Measurements from ENCODE around the gene IQUB.

The IQUB gene

GRCh38 chr7:123548406-123548805, 14.0 kb upstream of the IQUB start:
- H3K4me3 ChIP-seq (ENCODE audit: low read depth in 1 of 2, low read length in 2 of 2): no peak overlapping the region
- H3K27me3 ChIP-seq (ENCODE audit: insufficient read depth, low read length, poor library complexity): no peaks in the 10 kb centered on the region
- no peak for ATAC-seq (ENCODE audit: insufficient read depth, low read depth)
- H3K4me1 ChIP-seq (ENCODE audit: insufficient read depth, low read length): no peaks in the 10 kb centered on the region
- H3K9me3 ChIP-seq (ENCODE audit: insufficient read depth, low read length, severe bottlenecking): no peaks in the 10 kb centered on the region
- no peak overlapping the region for H3K27ac ChIP-seq (ENCODE audit: low read length)
- H3K79me2 ChIP-seq (ENCODE audit: insufficient read depth, low read length): peaks cover 31% of the 10 kb centered on the region
- no peak overlapping the region for H3K9ac ChIP-seq (ENCODE audit: low read depth, low read length)
- peaks cover 54% of the 10 kb centered on the region for H3K36me3 ChIP-seq (ENCODE audit: insufficient read depth, low read length)
- no peak overlapping the region for H2AFZ ChIP-seq (ENCODE audit: low read depth, low read length)
- H3K4me2 ChIP-seq (ENCODE audit: insufficient read depth, low read length): no peak overlapping the region
- TF ChIP-seq CTCF (IDR thresholded peaks at IDR 0.05; ENCODE audit: borderline replicate concordance, extremely low read depth, low read length, poor library complexity, severe bottlenecking) (no peak), EZH2 (IDR thresholded peaks at IDR 0.05; ENCODE audit: borderline replicate concordance, low read depth, low read length, severe bottlenecking) (no peak)
- H4K20me1 ChIP-seq (ENCODE audit: insufficient read depth, low read length): peaks cover 8% of the 10 kb centered on the region; the same call in 1 of the 2 replicates
- no peak for DNase-seq

DNA sequence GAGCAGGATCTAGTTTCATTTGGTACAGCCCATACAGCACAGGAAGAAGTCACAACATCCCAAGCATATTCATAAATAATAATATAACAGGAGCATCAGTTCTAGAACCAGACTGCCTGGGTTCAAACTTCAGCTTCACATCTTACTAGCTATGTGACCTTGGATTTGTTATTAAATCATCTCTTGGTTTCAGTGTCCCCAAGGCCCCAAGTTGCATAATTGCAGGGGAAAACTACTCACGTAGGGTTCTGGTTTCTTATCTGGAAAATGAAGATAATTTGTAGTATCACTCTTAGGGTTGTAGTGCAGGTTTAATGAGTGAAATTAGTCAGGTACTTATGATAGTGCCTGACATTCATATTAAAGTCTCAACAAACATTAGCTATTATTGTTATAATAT, 5.5 kb upstream of the IQUB start:
- Histone ChIP-seq H3K9me3 (ENCODE audit: insufficient read depth, low read length, severe bottlenecking) (no peaks in the 10 kb centered on the region), H3K27ac (ENCODE audit: low read length) (no peak overlapping the region), H3K36me3 (ENCODE audit: insufficient read depth, low read length) (peaks cover 7% of the 10 kb centered on the region; the same call in 1 of the 2 replicates), H4K20me1 (ENCODE audit: insufficient read depth, low read length) (no peaks in the 10 kb centered on the region), H3K79me2 (ENCODE audit: insufficient read depth, low read length) (no peaks in the 10 kb centered on the region), H3K27me3 (ENCODE audit: insufficient read depth, low read length, poor library complexity) (no peaks in the 10 kb centered on the region), H3K9ac (ENCODE audit: low read depth, low read length) (no peak overlapping the region), H3K4me2 (ENCODE audit: insufficient read depth, low read length) (no peak overlapping the region), H3K4me1 (ENCODE audit: insufficient read depth, low read length) (peaks cover 11% of the 10 kb centered on the region), H3K4me3 (ENCODE audit: low read depth in 1 of 2, low read length in 2 of 2) (no peak overlapping the region), H2AFZ (ENCODE audit: low read depth, low read length) (no peak overlapping the region)
- no peak for TF ChIP-seq CTCF (IDR thresholded peaks at IDR 0.05; ENCODE audit: borderline replicate concordance, extremely low read depth, low read length, poor library complexity, severe bottlenecking)
- no peak for TF ChIP-seq EZH2 (IDR thresholded peaks at IDR 0.05; ENCODE audit: borderline replicate concordance, low read depth, low read length, severe bottlenecking)
- DNase-seq (no peak), ATAC-seq (ENCODE audit: insufficient read depth, low read depth) (no peak)

- Histone ChIP-seq H3K4me2 (ENCODE audit: insufficient read depth, low read length) (no peak overlapping the region), H3K4me1 (ENCODE audit: insufficient read depth, low read length) (peaks cover 16% of the 10 kb centered on the region), H2AFZ (ENCODE audit: low read depth, low read length) (no peak overlapping the region), H3K9me3 (ENCODE audit: insufficient read depth, low read length, severe bottlenecking) (no peaks in the 10 kb centered on the region), H3K4me3 (ENCODE audit: low read depth in 1 of 2, low read length in 2 of 2) (no peak overlapping the region), H3K79me2 (ENCODE audit: insufficient read depth, low read length) (no peaks in the 10 kb centered on the region), H3K36me3 (ENCODE audit: insufficient read depth, low read length) (peaks cover 7% of the 10 kb centered on the region; the same call in 1 of the 2 replicates), H4K20me1 (ENCODE audit: insufficient read depth, low read length) (no peaks in the 10 kb centered on the region), H3K9ac (ENCODE audit: low read depth, low read length) (no peak overlapping the region), H3K27me3 (ENCODE audit: insufficient read depth, low read length, poor library complexity) (no peaks in the 10 kb centered on the region), H3K27ac (ENCODE audit: low read length) (no peak overlapping the region)
- DNase-seq (no peak), ATAC-seq (ENCODE audit: insufficient read depth, low read depth) (no peak)
- no peak for TF ChIP-seq CTCF (IDR thresholded peaks at IDR 0.05; ENCODE audit: borderline replicate concordance, extremely low read depth, low read length, poor library complexity, severe bottlenecking)
- no peak for TF ChIP-seq EZH2 (IDR thresholded peaks at IDR 0.05; ENCODE audit: borderline replicate concordance, low read depth, low read length, severe bottlenecking)
Measured at GRCh38 chr7:123538897-123539296, 4.5 kb upstream of the IQUB start.
